Rectal smooth muscle tissue (tissue), 1 donor: ENCODE data around the gene GUK1.
"Not testable (repeated sequence)": the region's sequence is repeated elsewhere in the genome, so short reads cannot be mapped to it uniquely, and the experiment has no call there.

Experiments
- H3K27ac ChIP-seq: one replicate; pipeline ENCODE4 v1.7.0; 2013; ENCODE audit warnings: low read depth, low read length, inconsistent platforms
- H3K27me3 ChIP-seq: one replicate; pipeline ENCODE4 v1.7.0; 2013; ENCODE audit warnings: low read length; ENCODE audit not compliant: control insufficient read depth, insufficient read depth
- H3K36me3 ChIP-seq: one replicate; pipeline ENCODE4 v1.7.0; 2013; ENCODE audit warnings: low read length; ENCODE audit not compliant: control insufficient read depth, insufficient read depth
- H3K4me1 ChIP-seq: one replicate; pipeline ENCODE4 v1.7.0; 2013; ENCODE audit warnings: low read length; ENCODE audit not compliant: control insufficient read depth, insufficient read depth
- H3K4me3 ChIP-seq: one replicate; pipeline ENCODE4 v1.7.0; 2013; ENCODE audit warnings: low read length
- H3K9ac ChIP-seq: one replicate; pipeline ENCODE4 v1.7.0; 2013; ENCODE audit warnings: low read length

GUK1 gene

GRCh38 chr1:228165372-228166169 is 25.5 kb downstream of the GUK1 start, which contains the start of gene IBA57:
Gene IBA57, plus strand, starts transcription at chr1:228165804. Its CDS starts 13 bp downstream, at chr1:228165817.
- Histone ChIP-seq H3K9ac (peak within 1 kb of the TSS; percentile 73), H3K27me3 (peaks cover 5% of the 10 kb centered on the region), H3K36me3 (no peaks in the 10 kb centered on the region), H3K4me3 (peak within 1 kb of the TSS; percentile 87), H3K4me1 (peaks cover 12% of the 10 kb centered on the region), H3K27ac (peak within 1 kb of the TSS; percentile 99)

- Histone ChIP-seq H3K36me3 (no peaks in the 10 kb centered on the region), H3K9ac (peak overlapping the region; percentile 73)
Observed at GRCh38 chr1:228166170-228166936, 26.3 kb downstream of the GUK1 start.

DNA sequence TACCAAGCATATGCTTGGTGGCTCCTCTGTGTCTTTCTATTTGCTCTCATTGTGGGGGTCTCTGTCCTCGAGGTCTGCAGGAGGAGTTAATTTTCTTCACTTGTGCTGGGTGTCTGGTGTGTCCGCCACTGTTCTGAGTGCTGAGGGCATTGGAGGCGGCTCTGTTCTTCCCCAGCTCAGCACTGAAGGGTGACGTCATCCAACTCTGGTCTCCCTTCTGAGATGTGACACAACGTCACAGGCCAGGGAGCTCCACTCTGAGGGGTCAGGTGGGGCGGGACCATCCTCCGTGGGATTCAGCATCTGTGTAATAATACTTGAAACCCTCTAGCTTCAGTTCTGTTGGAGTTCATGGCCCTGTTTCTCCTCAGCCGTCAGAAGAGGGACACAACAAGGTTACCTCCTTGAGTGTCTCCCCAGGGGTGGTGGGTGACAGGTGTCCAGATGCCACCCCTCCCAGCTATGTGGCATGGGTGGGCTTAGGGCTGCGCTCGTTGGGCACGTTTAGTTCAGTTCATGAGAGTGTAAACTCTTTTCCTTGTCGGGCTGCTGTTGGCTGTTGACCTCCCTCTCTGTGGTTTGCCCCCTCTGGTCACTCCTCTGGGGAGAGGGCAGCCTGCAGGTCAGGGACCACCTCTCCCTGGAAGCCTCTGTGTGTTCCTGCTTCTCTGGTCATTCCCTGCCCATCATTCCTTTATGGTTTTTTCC is 28.6 kb downstream of the GUK1 start:
- Histone ChIP-seq H3K9ac (no peak overlapping the region), H3K36me3 (no peaks in the 10 kb centered on the region), H3K27me3 (no peaks in the 10 kb centered on the region), H3K27ac (no peak overlapping the region), H3K4me3 (no peak overlapping the region), H3K4me1 (peaks cover 6% of the 10 kb centered on the region)

More at GRCh38 chr1:228166170-228166936, 26.3 kb downstream of the GUK1 start:
- H3K4me3 ChIP-seq, result peak overlapping the region; percentile 73
- peaks cover 5% of the 10 kb centered on the region for H3K27me3 ChIP-seq
- H3K27ac ChIP-seq, result peak overlapping the region; percentile 99
- H3K4me1 ChIP-seq, result peaks cover 12% of the 10 kb centered on the region

GRCh38 chr1:228169345-228169744 is 29.3 kb downstream of the GUK1 start:
- H3K4me3 ChIP-seq, result no peak overlapping the region
- peaks cover 6% of the 10 kb centered on the region for H3K4me1 ChIP-seq
- H3K9ac ChIP-seq, result no peak overlapping the region
- H3K27me3 ChIP-seq, result no peaks in the 10 kb centered on the region
- H3K27ac ChIP-seq, result no peak overlapping the region
- H3K36me3 ChIP-seq, result no peaks in the 10 kb centered on the region

DNA sequence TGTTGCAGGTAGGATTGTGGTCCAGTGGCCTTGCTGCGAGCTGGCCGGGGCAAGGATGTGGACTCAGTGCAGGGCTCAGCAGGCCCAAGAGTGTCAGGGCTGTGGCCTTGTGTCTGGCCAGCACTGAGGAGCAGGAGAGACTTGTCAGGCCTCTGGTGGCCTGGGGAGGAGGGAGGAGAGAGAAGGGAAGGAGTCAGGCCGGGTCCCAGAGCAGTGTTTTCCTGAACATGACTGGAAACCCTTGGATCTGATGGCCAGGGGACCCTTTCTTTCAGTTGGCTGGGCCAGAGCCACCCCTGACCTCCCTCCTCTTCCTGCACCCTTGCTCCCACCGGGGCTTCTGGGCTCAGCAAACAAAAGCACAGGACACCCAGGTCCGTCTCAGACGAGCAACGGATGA is 30.6 kb downstream of the GUK1 start:
- H3K27ac ChIP-seq, result no peak overlapping the region
- peaks cover 2% of the 10 kb centered on the region for H3K36me3 ChIP-seq
- H3K4me1 ChIP-seq, result peaks cover 5% of the 10 kb centered on the region
- no peaks in the 10 kb centered on the region for H3K27me3 ChIP-seq
- H3K9ac ChIP-seq, result no peak overlapping the region
- H3K4me3 ChIP-seq, result no peak overlapping the region

GRCh38 chr1:228171221-228171891 is 31.3 kb downstream of the GUK1 start:
- H3K27me3 ChIP-seq, result no peaks in the 10 kb centered on the region

DNA sequence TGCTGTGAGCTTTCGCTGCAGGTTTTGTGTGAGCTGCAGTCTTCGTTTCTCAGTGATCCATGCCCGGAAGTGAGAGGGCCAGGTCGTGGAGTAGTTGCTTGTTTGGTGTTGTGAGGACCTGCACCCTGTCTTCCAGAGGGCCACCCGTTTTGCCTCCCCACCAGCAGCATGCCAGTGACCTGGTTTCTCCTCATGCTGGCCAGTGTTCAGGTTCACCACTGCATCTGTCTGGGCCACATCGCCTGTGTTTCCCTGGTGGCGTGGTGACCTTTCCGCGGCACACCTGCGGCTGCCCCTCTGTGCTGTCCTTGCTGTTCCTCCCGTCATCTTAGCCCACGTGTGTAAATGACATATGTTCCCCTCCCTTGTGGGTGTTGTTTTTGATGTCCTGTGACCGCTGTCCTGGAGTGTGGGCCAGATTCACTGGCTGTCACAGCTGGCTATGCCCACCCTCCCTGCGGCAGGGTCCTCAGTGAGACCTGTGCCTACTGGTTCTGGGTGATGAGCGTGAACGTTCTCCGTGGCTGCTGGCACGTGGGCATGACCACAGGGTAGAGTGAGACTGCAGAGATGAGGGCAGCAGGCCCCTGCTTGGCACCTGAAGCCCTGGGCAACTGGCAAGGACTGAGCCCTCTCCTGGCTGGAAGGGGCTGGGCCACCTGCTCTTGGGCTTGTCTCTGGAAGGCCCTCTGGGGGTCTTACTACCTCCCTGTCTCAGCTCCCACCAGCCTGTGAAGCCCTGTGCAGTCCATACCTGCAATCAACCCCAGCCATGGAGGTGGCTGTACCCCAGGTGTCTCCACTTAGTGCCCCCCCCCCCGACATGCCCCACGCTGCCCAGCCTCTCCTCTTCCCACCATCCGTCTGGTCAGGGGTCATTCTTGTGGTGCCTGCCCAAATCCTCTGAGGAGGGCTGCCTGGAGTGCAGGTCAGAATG is 32.8 kb downstream of the GUK1 start:
- H3K27ac ChIP-seq, result no peak overlapping the region

More at GRCh38 chr1:228171221-228171891, 31.3 kb downstream of the GUK1 start:
- no peak overlapping the region for H3K9ac ChIP-seq
- peaks cover 3% of the 10 kb centered on the region for H3K4me1 ChIP-seq
- H3K4me3 ChIP-seq, result no peak overlapping the region
- H3K27ac ChIP-seq, result no peak overlapping the region
- H3K36me3 ChIP-seq, result peaks cover 2% of the 10 kb centered on the region

GRCh38 chr1:228173528-228174481 is 33.7 kb downstream of the GUK1 start:
- not testable (repeated sequence) for H3K9ac ChIP-seq, H3K36me3 ChIP-seq, H3K4me1 ChIP-seq, H3K27ac ChIP-seq, H3K27me3 ChIP-seq
- peak overlapping the region; percentile 22 for H3K4me3 ChIP-seq

More for the DNA sequence above, 32.8 kb downstream of the GUK1 start:
- H3K27me3 ChIP-seq, result no peaks in the 10 kb centered on the region
- H3K4me1 ChIP-seq, result peaks cover 2% of the 10 kb centered on the region
- H3K9ac ChIP-seq, result no peak overlapping the region
- no peak overlapping the region for H3K4me3 ChIP-seq
- H3K36me3 ChIP-seq, result peaks cover 2% of the 10 kb centered on the region

GRCh38 chr1:228174482-228175315 is 34.6 kb downstream of the GUK1 start:
- Histone ChIP-seq H3K27ac (peak overlapping the region; percentile 6), H3K4me1 (peaks cover 5% of the 10 kb centered on the region), H3K27me3 (no peaks in the 10 kb centered on the region), H3K4me3 (peak overlapping the region; percentile 40), H3K9ac (no peak overlapping the region), H3K36me3 (peaks cover 2% of the 10 kb centered on the region)
